ENCODE measurements around the gene MECR. TPM values are rescaled to one million over a fixed set of nuclear protein-coding genes. Genes with fewer than 3 reads are reported as not detected.
A peak's percentile ranks its signal among the peaks of the same experiment; 100 is the strongest.

The MECR gene
- total RNA-seq, 1 donor from 2014 or later, result 28.8 TPM

- DNase-seq (ENCODE audit: low spot score, unreplicated experiment), result no peak
- no peaks in the 10 kb centered on the region for H3K27me3 Mint-ChIP-seq
- peaks cover 13% of the 10 kb centered on the region for H3K4me1 Mint-ChIP-seq (ENCODE audit: low read depth)
- peaks cover 21% of the 10 kb centered on the region for H3K36me3 Mint-ChIP-seq (ENCODE audit: insufficient read depth)
- no peak overlapping the region for H3K27ac Mint-ChIP-seq
- H3K9me3 Mint-ChIP-seq (ENCODE audit: low read depth), result no peaks in the 10 kb centered on the region
- H3K4me3 Mint-ChIP-seq (ENCODE audit: low read depth), result no peak overlapping the region
- no peak for TF ChIP-seq CTCF (IDR thresholded peaks at IDR 0.05; ENCODE audit: unreplicated experiment)
These were observed 36.2 kb upstream of the MECR start for GRCh38 chr1:29266912-29267311.

GRCh38 chr1:29264773-29265389, 34.1 kb upstream of the MECR start:
- TF ChIP-seq CTCF (IDR thresholded peaks at IDR 0.05; ENCODE audit: unreplicated experiment), result no peak
- H3K4me3 Mint-ChIP-seq (ENCODE audit: low read depth), result no peak overlapping the region
- H3K27me3 Mint-ChIP-seq, result no peaks in the 10 kb centered on the region
- DNase-seq (ENCODE audit: low spot score, unreplicated experiment), result no peak
- H3K4me1 Mint-ChIP-seq (ENCODE audit: low read depth), result peaks cover 2% of the 10 kb centered on the region
- no peaks in the 10 kb centered on the region for H3K9me3 Mint-ChIP-seq (ENCODE audit: low read depth)
- H3K36me3 Mint-ChIP-seq (ENCODE audit: insufficient read depth), result peaks cover 25% of the 10 kb centered on the region
- H3K27ac Mint-ChIP-seq, result no peak overlapping the region

GRCh38 chr1:29260531-29260930, 29.8 kb upstream of the MECR start:
- DNase-seq (ENCODE audit: low spot score, unreplicated experiment), result no peak
- no peak overlapping the region for H3K4me3 Mint-ChIP-seq (ENCODE audit: low read depth)
- no peak overlapping the region for H3K27ac Mint-ChIP-seq
- H3K9me3 Mint-ChIP-seq (ENCODE audit: low read depth), result no peaks in the 10 kb centered on the region
- H3K36me3 Mint-ChIP-seq (ENCODE audit: insufficient read depth), result peaks cover 21% of the 10 kb centered on the region
- H3K27me3 Mint-ChIP-seq, result peaks cover 6% of the 10 kb centered on the region
- no peak for TF ChIP-seq CTCF (IDR thresholded peaks at IDR 0.05; ENCODE audit: unreplicated experiment)
- peaks cover 12% of the 10 kb centered on the region for H3K4me1 Mint-ChIP-seq (ENCODE audit: low read depth)

GRCh38 chr1:29259802-29260441, 29.2 kb upstream of the MECR start:
- no peak overlapping the region for H3K27ac Mint-ChIP-seq
- peaks cover 6% of the 10 kb centered on the region for H3K27me3 Mint-ChIP-seq
- TF ChIP-seq CTCF (IDR thresholded peaks at IDR 0.05; ENCODE audit: unreplicated experiment), result no peak
- H3K9me3 Mint-ChIP-seq (ENCODE audit: low read depth), result no peaks in the 10 kb centered on the region
- peaks cover 12% of the 10 kb centered on the region for H3K4me1 Mint-ChIP-seq (ENCODE audit: low read depth)
- H3K36me3 Mint-ChIP-seq (ENCODE audit: insufficient read depth), result peaks cover 19% of the 10 kb centered on the region
- peak overlapping the region; percentile 66 for H3K4me3 Mint-ChIP-seq (ENCODE audit: low read depth)
- no peak for DNase-seq (ENCODE audit: low spot score, unreplicated experiment)

GRCh38 chr1:29258976-29259801, 28.5 kb upstream of the MECR start:
- Mint-ChIP-seq H3K4me1 (ENCODE audit: low read depth) (peaks cover 12% of the 10 kb centered on the region), H3K4me3 (ENCODE audit: low read depth) (peak overlapping the region; percentile 45), H3K27me3 (peaks cover 6% of the 10 kb centered on the region), H3K36me3 (ENCODE audit: insufficient read depth) (peaks cover 15% of the 10 kb centered on the region), H3K27ac (no peak overlapping the region), H3K9me3 (ENCODE audit: low read depth) (no peaks in the 10 kb centered on the region)
- no peak for DNase-seq (ENCODE audit: low spot score, unreplicated experiment)
- no peak for TF ChIP-seq CTCF (IDR thresholded peaks at IDR 0.05; ENCODE audit: unreplicated experiment)

Data from progenitor cell of endocrine pancreas (in vitro differentiated cells).